Mucosa of gallbladder (tissue), 1 donor: ENCODE measurements around the gene CGN. TPM values are rescaled to one million over a fixed set of nuclear protein-coding genes. Genes with fewer than 3 reads are reported as not detected.

ENCODE experiments used
- DNase-seq: peaks from one replicate; pipeline ENCODE4 v3.0.0-alpha.2; 2020; ENCODE audit warnings: low spot score
- total RNA-seq: library from RNA; stranded (reverse); gene quantifications from one replicate; pipeline ENCODE4 v1.2.1, GENCODE V29; 2021
- donor health status: DM: no; HTN: no; CAD: no.

CGN gene, protein sequence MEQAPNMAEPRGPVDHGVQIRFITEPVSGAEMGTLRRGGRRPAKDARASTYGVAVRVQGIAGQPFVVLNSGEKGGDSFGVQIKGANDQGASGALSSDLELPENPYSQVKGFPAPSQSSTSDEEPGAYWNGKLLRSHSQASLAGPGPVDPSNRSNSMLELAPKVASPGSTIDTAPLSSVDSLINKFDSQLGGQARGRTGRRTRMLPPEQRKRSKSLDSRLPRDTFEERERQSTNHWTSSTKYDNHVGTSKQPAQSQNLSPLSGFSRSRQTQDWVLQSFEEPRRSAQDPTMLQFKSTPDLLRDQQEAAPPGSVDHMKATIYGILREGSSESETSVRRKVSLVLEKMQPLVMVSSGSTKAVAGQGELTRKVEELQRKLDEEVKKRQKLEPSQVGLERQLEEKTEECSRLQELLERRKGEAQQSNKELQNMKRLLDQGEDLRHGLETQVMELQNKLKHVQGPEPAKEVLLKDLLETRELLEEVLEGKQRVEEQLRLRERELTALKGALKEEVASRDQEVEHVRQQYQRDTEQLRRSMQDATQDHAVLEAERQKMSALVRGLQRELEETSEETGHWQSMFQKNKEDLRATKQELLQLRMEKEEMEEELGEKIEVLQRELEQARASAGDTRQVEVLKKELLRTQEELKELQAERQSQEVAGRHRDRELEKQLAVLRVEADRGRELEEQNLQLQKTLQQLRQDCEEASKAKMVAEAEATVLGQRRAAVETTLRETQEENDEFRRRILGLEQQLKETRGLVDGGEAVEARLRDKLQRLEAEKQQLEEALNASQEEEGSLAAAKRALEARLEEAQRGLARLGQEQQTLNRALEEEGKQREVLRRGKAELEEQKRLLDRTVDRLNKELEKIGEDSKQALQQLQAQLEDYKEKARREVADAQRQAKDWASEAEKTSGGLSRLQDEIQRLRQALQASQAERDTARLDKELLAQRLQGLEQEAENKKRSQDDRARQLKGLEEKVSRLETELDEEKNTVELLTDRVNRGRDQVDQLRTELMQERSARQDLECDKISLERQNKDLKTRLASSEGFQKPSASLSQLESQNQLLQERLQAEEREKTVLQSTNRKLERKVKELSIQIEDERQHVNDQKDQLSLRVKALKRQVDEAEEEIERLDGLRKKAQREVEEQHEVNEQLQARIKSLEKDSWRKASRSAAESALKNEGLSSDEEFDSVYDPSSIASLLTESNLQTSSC
- total RNA-seq = 91.9 TPM

DNA sequence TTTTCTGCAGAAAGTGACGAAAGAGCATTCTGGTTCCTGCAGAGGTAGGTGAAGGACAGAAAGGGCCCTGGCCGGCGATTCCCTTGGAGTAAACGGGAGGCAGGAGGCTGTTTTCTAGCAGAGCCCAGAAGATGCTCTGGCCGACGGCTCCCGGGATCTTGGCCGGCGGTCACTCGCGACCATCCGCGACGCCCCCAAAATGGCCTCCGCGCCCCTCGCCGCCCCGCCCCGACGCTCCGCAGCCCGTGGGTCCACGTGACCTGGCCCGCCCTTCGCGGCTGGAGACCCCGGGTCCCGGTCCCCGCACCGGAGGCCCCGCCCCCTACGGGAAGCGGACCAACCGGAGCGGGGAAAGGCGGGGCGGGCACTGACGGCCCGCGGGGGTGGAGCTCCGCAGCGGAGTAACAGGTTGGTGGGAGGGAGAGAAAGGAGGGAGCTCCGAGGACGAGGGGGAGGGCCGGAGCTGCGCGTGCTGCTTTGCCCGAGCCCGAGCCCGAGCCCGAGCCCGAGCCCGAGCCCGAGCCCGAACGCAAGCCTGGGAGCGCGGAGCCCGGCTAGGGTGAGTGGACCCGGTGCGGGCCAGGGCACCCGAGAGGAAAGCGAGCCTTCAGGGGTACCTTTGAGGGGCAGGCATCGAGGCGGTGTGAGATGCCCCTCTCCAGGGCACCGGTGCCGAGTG lies at the start of gene CGN:
CGN (plus strand) TSS at position 431 of the 679 bp plus-strand sequence. CDS start 7,133 bp downstream, outside the sequence.
- peak; percentile 89 for DNase-seq

DNA sequence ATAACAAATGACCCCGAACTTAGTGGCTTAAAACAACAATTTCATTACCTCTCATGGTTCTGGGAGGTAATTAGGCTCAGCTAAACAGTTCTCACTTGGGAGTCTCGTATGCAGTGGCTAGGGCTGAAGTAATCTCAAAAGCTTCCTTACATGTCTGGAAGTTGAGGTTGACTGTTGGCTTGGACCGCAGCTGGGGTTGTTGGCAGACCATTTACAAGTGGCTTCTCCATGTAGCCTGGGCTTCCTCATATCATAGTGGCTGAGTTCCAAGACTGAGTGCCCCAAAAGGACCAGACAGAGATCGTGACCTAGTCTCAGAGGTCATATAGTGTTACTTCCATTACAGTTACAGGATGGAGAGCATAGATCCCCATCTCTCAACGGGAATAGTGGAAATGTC lies 49.5 kb upstream of the CGN start:
- no peak for DNase-seq

DNA sequence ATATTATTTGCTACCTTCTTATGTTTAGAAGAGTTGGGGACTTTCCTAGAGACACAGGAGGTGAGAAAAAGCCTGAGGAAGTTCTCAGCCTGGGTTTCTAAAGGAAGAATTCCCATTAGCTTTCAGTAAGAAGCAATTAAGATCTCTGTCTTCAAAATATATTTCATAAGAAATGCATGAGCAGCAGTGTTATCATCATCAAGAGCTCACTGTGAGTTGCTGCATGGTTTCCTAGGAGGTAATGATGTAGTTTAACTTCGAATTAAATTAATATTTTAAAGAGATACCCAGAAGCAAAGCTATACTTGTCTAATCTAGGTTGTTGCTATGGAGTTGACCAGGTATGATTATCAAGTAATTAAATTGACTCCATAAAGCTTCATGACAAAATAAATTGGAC lies 46.2 kb upstream of the CGN start:
- no peak for DNase-seq

DNA sequence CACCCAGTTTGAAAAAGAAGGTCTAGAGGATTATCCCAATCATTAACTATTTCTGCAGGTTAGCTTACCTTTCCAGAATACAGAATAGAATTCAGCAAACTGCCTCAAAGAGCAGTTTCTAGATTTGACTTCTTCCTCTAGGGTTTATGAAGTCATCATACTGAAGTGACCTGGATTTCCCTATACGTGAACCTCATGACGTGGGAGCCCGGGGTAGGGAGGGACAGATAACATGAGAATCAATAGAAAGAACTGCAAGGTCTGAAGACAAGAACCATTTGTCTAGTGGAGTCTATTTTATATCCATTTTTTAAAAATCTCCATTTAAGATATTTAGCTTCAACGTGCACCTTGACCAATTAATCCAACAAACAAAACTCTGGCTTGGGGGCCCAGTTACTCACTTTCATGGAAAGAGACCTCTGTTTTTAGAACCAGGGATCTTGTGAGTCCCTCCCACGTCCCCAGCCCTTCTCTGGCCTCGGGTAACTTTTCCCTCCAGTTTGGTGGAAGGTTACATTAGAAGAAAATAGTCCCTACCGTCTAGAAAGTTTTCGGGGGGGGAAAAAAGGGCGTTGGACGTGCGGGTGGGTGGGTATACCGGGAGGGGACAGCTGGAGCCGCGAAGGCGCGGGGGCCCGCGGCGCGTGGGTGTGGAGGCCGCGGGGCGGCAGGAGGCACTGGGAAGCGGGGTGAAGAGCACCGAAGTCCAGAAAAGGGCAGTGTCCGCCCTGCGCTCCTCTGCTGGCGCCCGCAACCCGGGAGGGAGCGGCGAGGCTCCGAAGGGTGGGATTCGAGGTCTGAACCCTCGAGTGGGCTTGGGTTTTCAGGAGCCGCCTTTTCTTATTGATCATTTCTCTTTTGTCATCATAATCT lies 38.1 kb upstream of the CGN start:
- peak; percentile 37 for DNase-seq

DNA sequence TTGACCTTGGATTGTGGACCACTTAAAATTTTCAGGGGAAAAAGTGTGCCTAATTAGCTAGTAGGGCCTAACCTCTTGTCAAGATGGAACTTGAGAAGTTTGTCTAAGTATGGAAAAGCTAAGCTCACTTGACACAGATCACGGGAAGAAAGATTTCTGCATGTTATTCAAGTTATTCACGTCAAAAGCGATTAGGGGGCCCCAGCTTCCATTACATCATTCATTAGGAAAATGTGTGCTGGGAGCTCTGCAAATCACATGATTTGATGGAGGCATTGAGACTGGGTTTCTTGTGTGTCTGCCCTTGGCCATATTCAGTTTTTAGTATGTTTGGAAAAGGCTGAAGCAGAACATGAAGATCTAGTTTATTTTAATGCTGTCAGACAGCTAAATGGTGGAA lies 36.4 kb upstream of the CGN start:
- DNase-seq = no peak

DNA sequence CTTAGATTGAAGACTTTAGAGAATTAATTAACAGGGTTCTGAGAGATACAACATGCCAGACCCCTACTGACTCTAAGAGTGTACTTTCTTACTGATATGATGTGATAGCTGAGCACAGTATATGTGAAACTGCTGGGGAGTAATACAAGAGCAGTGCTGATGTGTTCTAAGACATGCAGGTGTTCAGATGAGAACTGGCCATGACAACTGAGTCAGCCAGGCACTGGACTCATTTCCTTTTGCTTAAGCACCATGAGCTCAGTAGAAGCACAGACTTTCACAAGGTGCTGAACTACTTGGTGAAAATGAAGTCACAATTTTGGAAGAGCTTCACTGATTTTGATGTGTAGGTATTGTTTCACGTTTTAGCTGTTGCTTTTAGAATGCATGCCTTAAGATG lies 36.0 kb upstream of the CGN start:
- DNase-seq = no peak

DNA sequence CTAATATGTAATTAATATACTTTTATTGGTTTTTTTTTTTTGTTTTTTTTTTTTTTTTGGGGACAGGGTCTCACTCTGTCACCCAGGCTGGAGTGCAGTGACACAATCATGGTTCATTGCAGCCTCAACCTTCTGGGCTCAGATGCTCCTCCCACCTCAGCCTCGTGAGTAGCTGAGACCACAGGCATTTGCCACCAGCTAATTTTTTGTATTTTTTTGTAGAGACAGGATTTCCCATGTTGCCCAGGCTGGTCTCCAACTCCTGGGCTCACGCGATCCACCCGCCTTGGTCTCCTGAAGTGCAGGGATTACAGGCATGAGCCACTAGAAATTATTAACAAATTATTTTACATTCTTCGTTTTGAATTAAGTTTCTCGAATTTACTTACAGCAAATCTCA lies 35.1 kb upstream of the CGN start:
- DNase-seq = no peak

DNA sequence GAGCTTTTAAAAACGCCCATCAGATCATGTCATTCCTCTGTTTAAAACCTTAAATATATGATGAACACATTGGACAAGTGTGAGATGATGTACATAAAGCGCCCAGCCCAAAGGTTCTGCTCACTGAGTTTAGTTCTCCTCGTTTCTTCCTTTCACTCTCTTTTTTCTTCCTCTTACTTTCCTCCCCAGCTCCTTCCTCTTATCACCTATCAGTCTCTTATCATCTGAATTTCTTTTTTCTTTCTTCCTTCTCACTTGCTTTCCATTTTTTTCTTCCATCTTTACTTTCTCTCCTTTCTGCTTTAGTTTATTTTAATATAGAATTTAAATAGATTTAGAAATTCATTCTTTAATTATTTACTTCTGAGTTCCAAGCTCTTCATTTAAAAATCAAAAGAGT lies 34.1 kb upstream of the CGN start:
- no peak for DNase-seq

DNA sequence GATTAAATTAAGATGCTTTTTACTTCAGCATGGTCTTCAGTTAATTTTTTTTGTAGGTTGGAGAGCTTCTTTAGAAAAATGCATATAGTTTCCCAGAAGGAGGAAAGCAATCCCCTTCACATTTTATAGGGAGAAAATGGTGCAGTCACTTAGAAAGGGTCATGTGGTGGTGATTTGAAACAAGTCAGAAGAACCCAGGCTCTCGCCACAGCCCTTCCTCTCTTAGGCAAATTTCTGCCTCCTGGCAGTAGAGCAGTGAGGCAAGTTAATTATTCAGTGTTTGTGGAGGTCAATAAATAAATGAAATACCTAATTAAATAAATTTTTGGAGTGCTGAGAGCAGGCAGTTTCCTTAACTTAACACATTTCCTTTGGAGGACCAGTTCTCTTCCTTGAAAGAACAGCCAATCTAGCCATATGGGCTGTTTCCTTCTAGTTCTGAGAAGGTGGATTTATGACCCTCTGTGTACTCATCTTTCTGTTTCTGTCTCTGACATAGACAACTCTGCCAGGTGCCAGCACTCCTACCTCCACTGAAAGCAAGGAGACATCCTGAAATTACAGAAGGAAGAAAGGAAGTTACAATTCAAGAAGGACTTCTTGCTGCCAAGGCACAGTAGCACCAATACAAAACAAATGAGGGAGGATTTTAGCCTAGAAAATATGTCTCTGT lies 32.9 kb upstream of the CGN start:
- DNase-seq = no peak

DNA sequence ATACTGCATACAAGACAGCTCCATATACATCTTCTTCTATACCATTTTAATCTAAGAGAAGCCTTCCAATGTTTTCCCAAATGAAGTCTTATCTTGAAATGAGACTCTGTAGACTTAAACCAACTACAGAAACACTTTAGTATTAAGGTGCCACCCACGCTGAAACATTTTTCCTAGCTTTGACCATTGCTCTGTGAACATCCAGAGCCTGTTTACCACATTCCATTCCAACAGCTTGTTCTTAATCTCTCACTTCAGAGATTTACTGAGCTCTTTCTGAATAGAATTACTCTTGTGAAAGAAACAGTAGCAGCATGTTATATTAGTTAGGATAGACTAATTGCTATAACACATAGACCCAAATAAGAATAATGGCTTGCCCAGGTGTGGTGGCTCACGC lies 32.3 kb upstream of the CGN start:
- no peak for DNase-seq

DNA sequence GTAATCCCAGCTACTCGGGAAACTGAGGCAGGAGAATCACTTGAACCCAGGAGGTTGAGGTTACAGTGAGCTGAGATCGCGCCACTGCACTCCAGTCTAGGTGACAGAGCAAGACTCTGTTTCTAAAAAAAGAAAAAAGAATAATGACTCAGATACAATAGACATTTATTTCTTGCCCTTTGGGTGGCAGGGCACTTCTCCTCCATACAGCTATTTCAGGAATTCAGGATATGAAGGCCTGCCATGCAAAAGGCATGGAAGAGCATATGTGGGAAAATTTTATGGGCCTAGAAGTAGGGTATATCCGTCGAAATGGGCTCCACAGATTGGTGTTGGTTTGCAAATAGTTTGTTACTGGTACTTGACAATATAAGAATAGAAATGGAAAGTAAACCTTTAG lies 31.7 kb upstream of the CGN start:
- no peak for DNase-seq

DNA sequence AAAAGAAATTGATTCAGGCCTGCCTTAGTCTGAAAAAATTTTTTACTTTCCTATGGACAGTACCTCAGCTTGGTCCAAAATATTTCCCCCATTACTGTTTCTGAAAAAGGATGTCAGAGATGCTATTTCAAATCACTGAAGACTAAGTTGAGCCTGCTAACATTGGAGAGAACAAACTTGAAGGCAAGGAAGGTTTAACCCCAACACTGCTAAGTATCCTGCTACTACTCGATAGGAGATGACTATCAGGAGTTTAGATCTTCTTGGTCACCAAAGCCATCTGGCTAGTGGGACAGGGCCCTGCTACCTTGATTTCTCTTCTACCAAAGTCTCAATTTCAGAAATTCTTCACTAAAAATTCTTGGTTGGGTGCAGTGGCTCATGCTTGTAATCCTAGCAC lies 29.2 kb upstream of the CGN start:
- DNase-seq = no peak

DNA sequence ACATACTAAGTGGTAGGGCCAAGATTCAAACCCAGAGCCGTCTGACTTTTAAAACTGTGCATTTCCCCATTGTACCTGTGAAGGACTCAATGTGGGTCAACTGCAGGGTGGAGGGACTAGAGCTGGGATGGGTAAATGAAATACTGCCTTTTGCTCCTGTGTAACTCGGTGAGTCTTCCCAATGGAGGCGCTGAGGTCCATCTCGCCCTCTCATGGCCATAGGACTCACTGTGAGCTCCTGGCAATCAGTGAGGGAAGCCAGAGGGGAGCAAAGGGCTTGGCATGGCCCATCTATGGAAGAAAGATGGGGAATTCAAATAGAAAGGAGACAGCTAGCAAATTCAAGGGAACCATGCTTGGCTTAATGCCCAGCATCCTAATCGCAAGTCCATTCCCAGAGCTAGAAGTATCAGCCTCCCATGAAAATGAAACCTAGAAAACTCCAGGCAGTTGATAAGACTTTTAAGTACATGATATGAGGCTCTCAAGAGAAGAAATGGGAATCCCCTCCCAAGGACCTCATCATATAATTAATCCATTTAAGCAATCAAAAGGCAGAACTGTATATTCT lies 25.4 kb upstream of the CGN start:
- DNase-seq = no peak

DNA sequence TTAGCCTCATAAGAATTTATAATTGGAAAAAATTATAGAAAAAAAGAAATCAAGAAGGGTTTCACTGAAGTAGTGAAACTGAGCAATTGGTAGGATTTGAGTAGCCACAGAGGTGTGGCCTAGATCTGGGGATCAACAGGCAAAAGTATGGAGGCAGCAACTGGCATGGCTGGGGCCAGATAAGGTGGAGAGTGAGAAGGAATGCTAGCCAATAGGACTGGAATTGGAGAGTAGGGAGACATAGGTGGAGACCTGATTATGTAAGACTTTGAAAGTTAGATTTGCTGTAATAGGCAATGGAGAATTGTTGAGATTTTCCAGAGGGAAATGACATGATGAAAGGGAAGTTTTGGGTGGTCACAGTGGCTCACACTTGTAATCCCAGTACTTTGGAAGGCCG lies 24.6 kb upstream of the CGN start:
- DNase-seq = no peak

DNA sequence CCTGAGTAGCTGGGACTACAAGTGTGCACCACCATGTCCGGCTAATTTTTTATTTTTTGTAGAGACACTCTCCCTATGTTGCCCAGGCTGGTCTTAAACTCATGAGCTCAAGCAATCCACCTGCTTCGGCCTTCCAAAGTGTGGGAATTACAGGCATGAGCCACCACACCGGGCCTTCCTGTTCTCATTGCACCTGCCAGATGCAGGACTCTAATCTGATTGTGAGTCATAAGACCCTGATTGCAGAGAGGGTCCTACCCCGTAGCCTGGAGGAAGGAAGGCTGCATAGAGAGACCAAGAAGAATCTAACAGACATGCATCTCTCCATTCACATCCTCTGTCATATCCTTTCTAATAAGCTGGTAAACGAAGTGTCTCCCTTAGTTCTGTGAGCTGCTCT lies 19.5 kb upstream of the CGN start:
- DNase-seq = no peak

DNA sequence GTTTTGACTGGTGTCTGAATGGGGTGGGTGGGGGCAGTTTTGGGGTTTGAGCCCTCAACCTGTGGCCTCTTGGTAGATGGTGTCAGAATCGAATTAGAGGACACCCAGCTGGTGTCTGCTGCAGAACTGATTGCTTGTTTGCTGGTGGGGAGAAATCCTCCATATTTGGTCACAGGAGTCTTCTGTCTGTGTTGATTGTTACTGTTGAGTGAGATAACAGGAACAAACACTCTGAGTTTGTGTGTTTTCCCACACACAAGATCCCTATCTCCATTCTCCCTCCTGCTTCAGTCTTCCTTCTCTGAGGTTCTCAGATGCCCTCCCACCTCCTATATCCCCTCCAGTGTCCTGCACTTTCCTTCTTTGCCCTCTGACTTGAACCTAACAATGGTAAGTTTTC lies 19.1 kb upstream of the CGN start:
- DNase-seq = no peak

DNA sequence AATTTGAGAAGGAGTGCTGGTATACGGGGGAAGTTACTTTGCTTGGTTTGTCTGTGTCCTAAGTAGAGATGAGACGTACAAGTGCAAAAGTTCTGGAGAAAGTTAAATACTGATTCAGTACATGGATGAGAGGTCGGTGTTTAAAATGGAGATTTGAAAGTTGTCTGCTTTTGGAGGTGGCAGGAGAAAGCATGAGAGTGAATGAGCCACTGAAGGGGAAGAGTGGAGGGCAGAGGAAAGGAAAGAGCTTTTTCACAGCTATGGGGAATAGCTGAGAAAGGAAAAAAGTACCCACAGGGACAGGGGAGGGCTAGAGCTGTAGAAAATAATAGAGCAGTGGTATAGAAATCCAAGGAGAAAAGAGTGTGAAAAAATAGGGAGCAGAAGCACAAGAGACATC lies 18.1 kb upstream of the CGN start:
- no peak for DNase-seq

DNA sequence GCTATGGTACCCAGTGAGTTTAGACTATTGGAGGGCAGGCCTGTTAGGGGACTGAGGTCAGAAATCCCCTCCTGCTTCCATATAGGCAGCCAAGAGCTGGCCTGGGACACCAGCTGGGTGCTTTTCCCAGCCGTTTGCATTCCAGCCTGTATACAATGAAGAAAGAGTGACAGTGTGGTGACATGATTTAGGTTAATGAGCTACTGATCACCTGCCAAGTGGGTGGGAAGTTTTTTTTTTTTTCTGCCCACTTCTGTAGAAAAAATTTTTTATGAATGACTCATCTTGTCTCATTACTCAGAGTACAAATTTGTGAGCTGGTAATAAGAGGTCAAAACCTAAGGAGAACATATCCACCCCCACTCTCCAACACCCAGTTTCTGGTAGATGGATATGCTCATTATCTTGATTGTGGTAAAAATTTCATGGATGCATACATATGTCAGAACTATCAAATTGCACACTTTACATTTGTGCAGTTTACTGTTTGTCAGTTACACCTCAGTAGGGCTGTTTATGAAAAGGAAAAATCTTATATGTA lies 16.4 kb upstream of the CGN start:
- no peak for DNase-seq

DNA sequence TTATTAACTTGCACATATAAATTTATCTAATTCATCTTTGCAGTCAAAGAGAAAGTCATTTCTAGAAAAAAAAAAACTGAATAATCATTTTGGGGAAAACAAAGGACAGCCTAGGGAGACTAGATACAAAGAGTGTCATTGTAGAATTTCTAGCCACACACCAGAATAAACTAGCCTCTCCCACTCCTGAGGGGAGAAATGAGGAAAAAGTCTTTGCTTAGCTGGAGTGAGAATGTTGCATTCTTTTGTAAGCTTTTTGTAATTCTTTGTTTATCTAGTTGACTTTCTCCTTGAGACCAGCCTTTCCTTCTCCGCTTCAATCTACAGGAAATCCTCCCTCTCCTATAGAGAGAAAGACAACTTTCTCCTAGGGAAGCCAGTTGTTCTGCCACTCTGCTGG lies 15.9 kb upstream of the CGN start:
- no peak for DNase-seq

DNA sequence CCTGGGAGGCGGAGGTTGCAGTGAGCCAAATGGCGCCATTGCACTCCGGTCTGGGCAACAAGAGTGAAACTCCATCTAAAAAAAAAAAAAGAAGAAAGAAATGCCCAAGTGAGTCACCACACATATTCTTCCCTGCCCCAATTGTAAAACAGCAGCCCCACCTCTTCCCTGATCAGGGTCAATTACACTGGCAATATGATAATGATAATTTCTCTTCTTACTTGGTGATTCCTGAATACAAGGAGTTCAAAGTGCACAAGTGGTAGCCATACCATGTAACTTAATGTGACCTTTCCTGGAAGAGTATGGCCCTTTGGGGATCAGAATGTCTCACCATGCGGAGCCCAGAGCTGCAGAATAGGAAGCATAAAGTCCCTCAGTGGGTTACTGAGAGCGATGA lies 11.8 kb upstream of the CGN start:
- DNase-seq = no peak
